ENCODE results near the gene TSC2.

Gene TSC2

GRCh38 chr16:2022723-2023091 is 25.1 kb upstream of the TSC2 start:
- H3K27me3 Mint-ChIP-seq, result peaks cover 24% of the 10 kb centered on the region
- H3K36me3 Mint-ChIP-seq, result no peaks in the 10 kb centered on the region
- DNase-seq (ENCODE audit: low spot score in 2 of 2) (no peak), ATAC-seq (ENCODE audit: low read depth) (peak; percentile 18)
- peak overlapping the region; percentile 15 for H3K27ac Mint-ChIP-seq
- peaks cover 17% of the 10 kb centered on the region for H3K4me1 Mint-ChIP-seq
- H3K4me3 Mint-ChIP-seq, result peak overlapping the region; percentile 79
- H3K9me3 Mint-ChIP-seq, result no peaks in the 10 kb centered on the region

DNA sequence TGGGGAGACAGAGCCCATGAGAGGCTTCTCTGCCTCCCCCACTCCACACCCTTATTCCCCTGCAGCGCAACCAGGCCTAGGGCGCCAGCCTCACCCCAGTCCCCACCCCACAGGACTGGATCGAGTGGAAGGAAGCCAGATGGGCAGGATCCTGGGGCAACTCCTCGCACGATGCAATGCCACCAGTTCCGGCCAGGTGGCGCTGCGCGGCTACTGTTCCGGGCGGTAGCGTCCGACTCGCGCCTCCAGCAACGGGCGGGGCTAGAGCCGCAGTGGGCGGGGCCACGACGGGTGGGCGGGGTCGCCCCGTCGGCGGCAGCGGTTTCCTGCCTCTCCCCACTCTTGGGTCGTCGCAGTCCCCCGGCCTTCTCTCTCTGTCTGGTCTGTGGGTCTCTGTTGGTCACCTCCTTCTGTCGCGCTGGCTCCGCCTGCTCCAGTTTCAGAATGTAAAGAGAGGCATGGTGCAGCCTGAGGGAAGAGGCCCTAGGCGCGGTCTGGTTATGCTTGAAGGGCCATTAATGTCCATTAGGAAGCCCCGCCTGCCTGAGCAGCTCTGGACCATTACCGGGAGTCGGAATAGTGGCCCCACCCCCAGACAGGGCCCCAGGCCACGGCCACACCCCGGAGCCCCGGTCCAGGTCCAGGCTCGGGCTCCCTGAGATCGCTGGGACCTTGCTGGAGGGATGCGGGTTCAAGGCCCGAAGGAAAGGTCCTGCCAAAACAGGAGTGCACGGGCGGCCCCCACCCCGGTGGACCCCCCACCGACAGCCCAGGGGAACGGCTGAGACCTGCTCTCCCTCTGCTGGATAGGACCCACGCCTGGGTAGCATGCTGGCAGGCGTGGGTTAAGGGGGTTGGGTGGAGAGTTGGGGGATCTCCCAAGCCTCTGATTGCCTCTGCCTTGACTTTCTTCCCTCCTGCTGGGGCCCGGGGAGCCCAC is 24.4 kb upstream of the TSC2 start:
- Mint-ChIP-seq H3K27ac (peak overlapping the region; percentile 15), H3K27me3 (peaks cover 22% of the 10 kb centered on the region), H3K4me3 (peak overlapping the region; percentile 79), H3K4me1 (peaks cover 17% of the 10 kb centered on the region), H3K9me3 (no peaks in the 10 kb centered on the region), H3K36me3 (no peaks in the 10 kb centered on the region)
- peak; percentile 81 for ATAC-seq (ENCODE audit: low read depth)
- DNase-seq (ENCODE audit: low spot score in 2 of 2), result peak; percentile 96 to 98

GRCh38 chr16:2024032-2024420 is 23.8 kb upstream of the TSC2 start:
- no peaks in the 10 kb centered on the region for H3K36me3 Mint-ChIP-seq
- peaks cover 20% of the 10 kb centered on the region for H3K27me3 Mint-ChIP-seq
- peak overlapping the region; percentile 9 for H3K4me3 Mint-ChIP-seq
- H3K9me3 Mint-ChIP-seq, result no peaks in the 10 kb centered on the region
- no peak overlapping the region for H3K27ac Mint-ChIP-seq
- H3K4me1 Mint-ChIP-seq, result peaks cover 17% of the 10 kb centered on the region
- ATAC-seq (ENCODE audit: low read depth), result no peak
- no peak for DNase-seq (ENCODE audit: low spot score in 2 of 2)

GRCh38 chr16:2025251-2025650 is 22.5 kb upstream of the TSC2 start:
- ATAC-seq (ENCODE audit: low read depth), result no peak
- Mint-ChIP-seq H3K36me3 (no peaks in the 10 kb centered on the region), H3K27me3 (peaks cover 21% of the 10 kb centered on the region), H3K27ac (no peak overlapping the region), H3K9me3 (no peaks in the 10 kb centered on the region), H3K4me3 (peak overlapping the region; percentile 44), H3K4me1 (peaks cover 17% of the 10 kb centered on the region)
- no peak for DNase-seq (ENCODE audit: low spot score in 2 of 2)

GRCh38 chr16:2025878-2026460 is 21.8 kb upstream of the TSC2 start:
- Mint-ChIP-seq H3K27me3 (peaks cover 20% of the 10 kb centered on the region), H3K4me1 (peaks cover 17% of the 10 kb centered on the region)

GRCh38 chr16:2026461-2027023 is 21.2 kb upstream of the TSC2 start, which contains the start of gene NHERF2:
NHERF2 (plus strand) TSS chr16:2026902; CDS start chr16:2027006, 104 bp downstream.
- H3K27ac Mint-ChIP-seq, result no peak within 1 kb of the TSS
- H3K9me3 Mint-ChIP-seq, result no peaks in the 10 kb centered on the region
- peaks cover 17% of the 10 kb centered on the region for H3K27me3 Mint-ChIP-seq
- H3K36me3 Mint-ChIP-seq, result no peaks in the 10 kb centered on the region
- DNase-seq (ENCODE audit: low spot score in 2 of 2), result no peak
- peak within 1 kb of the TSS; percentile 77 for H3K4me3 Mint-ChIP-seq
- peaks cover 17% of the 10 kb centered on the region for H3K4me1 Mint-ChIP-seq
- no peak for ATAC-seq (ENCODE audit: low read depth)

More at GRCh38 chr16:2025878-2026460, 21.8 kb upstream of the TSC2 start:
- Mint-ChIP-seq H3K36me3 (no peaks in the 10 kb centered on the region), H3K27ac (no peak overlapping the region), H3K9me3 (no peaks in the 10 kb centered on the region), H3K4me3 (peak overlapping the region; percentile 77)
- DNase-seq (ENCODE audit: low spot score in 2 of 2) (no peak), ATAC-seq (ENCODE audit: low read depth) (no peak)

GRCh38 chr16:2027024-2028010 is 20.5 kb upstream of the TSC2 start:
- peak; percentile 34 for ATAC-seq (ENCODE audit: low read depth)
- Mint-ChIP-seq H3K27me3 (peaks cover 16% of the 10 kb centered on the region), H3K27ac (no peak overlapping the region), H3K9me3 (no peaks in the 10 kb centered on the region), H3K4me1 (peaks cover 17% of the 10 kb centered on the region), H3K36me3 (no peaks in the 10 kb centered on the region), H3K4me3 (peak overlapping the region; percentile 49)
- no peak for DNase-seq (ENCODE audit: low spot score in 2 of 2)

- no peaks in the 10 kb centered on the region for H3K36me3 Mint-ChIP-seq
- H3K27me3 Mint-ChIP-seq, result peaks cover 14% of the 10 kb centered on the region
- H3K9me3 Mint-ChIP-seq, result no peaks in the 10 kb centered on the region
- DNase-seq (ENCODE audit: low spot score in 2 of 2) (no peak), ATAC-seq (ENCODE audit: low read depth) (no peak)
- H3K4me3 Mint-ChIP-seq, result no peak overlapping the region
- peaks cover 11% of the 10 kb centered on the region for H3K4me1 Mint-ChIP-seq
- H3K27ac Mint-ChIP-seq, result no peak overlapping the region
Observed at GRCh38 chr16:2028146-2028545, 19.6 kb upstream of the TSC2 start.

DNA sequence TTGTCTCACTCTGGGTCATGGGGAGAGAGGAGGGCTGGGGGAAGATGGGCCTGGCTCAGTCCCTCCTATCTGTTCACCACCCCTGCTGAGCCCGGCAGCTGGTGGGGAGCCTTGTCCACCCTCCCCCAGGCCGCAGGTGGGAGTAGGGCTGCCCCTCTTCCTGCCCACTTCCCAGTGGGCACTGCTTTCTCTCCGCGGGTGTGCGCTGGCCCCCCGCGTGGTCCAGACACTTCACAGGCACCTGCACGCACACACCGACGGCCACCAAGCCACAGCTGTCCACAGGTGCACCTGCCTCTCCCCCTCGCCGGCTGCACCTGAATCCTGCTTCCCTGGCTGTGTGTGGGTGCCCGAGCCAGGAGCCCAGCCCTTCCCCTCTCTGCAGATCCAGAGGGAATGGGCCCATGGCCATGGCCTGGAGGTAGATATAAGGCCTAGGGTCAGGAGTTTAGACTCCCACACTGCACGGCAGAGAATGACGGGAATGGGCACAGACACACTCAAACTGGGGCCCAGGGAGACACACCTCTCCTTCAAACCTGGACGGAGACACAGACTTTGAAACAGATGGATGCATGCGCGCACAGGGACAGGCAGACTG is 19.1 kb upstream of the TSC2 start:
- H3K4me1 Mint-ChIP-seq, result peaks cover 9% of the 10 kb centered on the region

DNA sequence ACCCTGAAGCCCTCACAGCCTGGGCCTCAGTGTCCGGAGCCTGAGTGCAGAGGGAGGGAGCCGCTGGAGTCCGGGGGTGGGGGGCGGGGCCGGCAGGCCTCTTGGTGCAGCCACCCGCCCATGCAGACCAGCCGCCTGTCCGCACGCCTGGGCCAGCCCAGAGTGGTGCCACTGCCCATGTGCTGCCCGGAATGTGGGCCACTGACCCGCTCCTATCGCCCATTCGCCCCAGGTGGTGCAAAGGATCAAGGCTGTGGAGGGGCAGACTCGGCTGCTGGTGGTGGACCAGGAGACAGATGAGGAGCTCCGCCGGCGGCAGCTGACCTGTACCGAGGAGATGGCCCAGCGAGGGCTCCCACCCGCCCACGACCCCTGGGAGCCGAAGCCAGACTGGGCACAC is 18.4 kb upstream of the TSC2 start:
- Mint-ChIP-seq H3K27ac (no peak overlapping the region), H3K27me3 (peaks cover 17% of the 10 kb centered on the region), H3K9me3 (no peaks in the 10 kb centered on the region), H3K4me1 (peaks cover 7% of the 10 kb centered on the region), H3K36me3 (no peaks in the 10 kb centered on the region), H3K4me3 (no peak overlapping the region)
- ATAC-seq (ENCODE audit: low read depth) (no peak), DNase-seq (ENCODE audit: low spot score in 2 of 2) (no peak)

More for the DNA sequence above, 19.1 kb upstream of the TSC2 start:
- Mint-ChIP-seq H3K27me3 (peaks cover 14% of the 10 kb centered on the region), H3K4me3 (no peak overlapping the region), H3K27ac (no peak overlapping the region), H3K36me3 (no peaks in the 10 kb centered on the region), H3K9me3 (no peaks in the 10 kb centered on the region)
- DNase-seq (ENCODE audit: low spot score in 2 of 2) (no peak), ATAC-seq (ENCODE audit: low read depth) (no peak)

- H3K4me3 Mint-ChIP-seq, result no peak overlapping the region
- H3K27ac Mint-ChIP-seq, result no peak overlapping the region
- peaks cover 18% of the 10 kb centered on the region for H3K27me3 Mint-ChIP-seq
Observed at GRCh38 chr16:2030036-2030435, 17.7 kb upstream of the TSC2 start.

GRCh38 chr16:2031081-2031577 is 16.7 kb upstream of the TSC2 start:
- ATAC-seq (ENCODE audit: low read depth), result no peak
- peaks cover 11% of the 10 kb centered on the region for H3K27me3 Mint-ChIP-seq
- H3K4me1 Mint-ChIP-seq, result peaks cover 2% of the 10 kb centered on the region
- H3K27ac Mint-ChIP-seq, result no peak overlapping the region
- H3K36me3 Mint-ChIP-seq, result no peaks in the 10 kb centered on the region
- DNase-seq (ENCODE audit: low spot score in 2 of 2), result no peak
- no peak overlapping the region for H3K4me3 Mint-ChIP-seq
- no peaks in the 10 kb centered on the region for H3K9me3 Mint-ChIP-seq

More at GRCh38 chr16:2030036-2030435, 17.7 kb upstream of the TSC2 start:
- Mint-ChIP-seq H3K9me3 (no peaks in the 10 kb centered on the region), H3K4me1 (peaks cover 5% of the 10 kb centered on the region), H3K36me3 (no peaks in the 10 kb centered on the region)
- no peak for DNase-seq (ENCODE audit: low spot score in 2 of 2)
- no peak for ATAC-seq (ENCODE audit: low read depth)
